SK-N-SH (cell line): Measurements from ENCODE around the gene ILDR1. TPM values are rescaled to one million over a fixed set of nuclear protein-coding genes. Genes with fewer than 3 reads are reported as not detected.

Experiments used
- CTCF ChIA-PET: fragments of 300-600, 350-600 bp; formaldehyde crosslinking; extraction: SDS; loops from one replicate; lab custom pipeline; 2021; lab: Yijun Ruan, JAX
- POLR2A ChIA-PET: fragments of 350-600 bp; sonication (Branson Sonifier 250); formaldehyde crosslinking; extraction: SDS; loops from one replicate; lab custom pipeline; 2020; ENCODE audit warnings: antibody characterized with exemption, inconsistent platforms; lab: Yijun Ruan, JAX
- DNase-seq: peaks from one replicate; pipeline ENCODE4 v3.0.0; 2012
- H2AFZ ChIP-seq: fragments of 200-600 bp; sonication (generic); 2 replicates; pipeline ENCODE4 v1.8.1; 2016; ENCODE audit warnings: antibody characterized with exemption, mild to moderate bottlenecking, low read depth
- H3F3A ChIP-seq: fragments of 200-600 bp; sonication (generic); replicated peaks from 2 replicates; pipeline ENCODE3; 2016; ENCODE audit warnings: antibody characterized with exemption, mild to moderate bottlenecking; ENCODE audit not compliant: insufficient read depth
- H3K27ac ChIP-seq, 2 experiments: fragments of 200-500 bp in 1 of 2; fragments of 200-600 bp in 1 of 2; sonication (Bioruptor generic) in 1 of 2; sonication (generic), shearing (Covaris generic) in 1 of 2; 2 replicates each; pipeline versions ENCODE4 v1.5.1 to v1.6.1; 2014 to 2016; ENCODE audit warnings: low read depth in 2 of 2, inconsistent platforms in 1 of 2, low read length in 1 of 2, mild to moderate bottlenecking in 1 of 2, mixed read lengths in 1 of 2
- H3K27me3 ChIP-seq: fragments of 200-600 bp; sonication (generic), shearing (Covaris generic); 2 replicates; pipeline ENCODE4 v1.6.1; 2016; ENCODE audit warnings: mixed run types; ENCODE audit not compliant: insufficient read depth
- H3K36me3 ChIP-seq, 2 experiments: fragments of 200-500 bp in 1 of 2; fragments of 200-600 bp in 1 of 2; sonication (Bioruptor generic) in 1 of 2; sonication (generic) in 1 of 2; replicated peaks in 1 of 2; 2 replicates each; pipeline versions ENCODE3 to v1.5.1; 2014 to 2016; ENCODE audit warnings: low read length in 1 of 2, mild to moderate bottlenecking in 1 of 2; ENCODE audit not compliant: insufficient read depth in 2 of 2, control insufficient read depth in 1 of 2
- H3K4me1 ChIP-seq, 2 experiments: fragments of 200-500 bp in 1 of 2; fragments of 200-600 bp in 1 of 2; sonication (Bioruptor generic) in 1 of 2; sonication (generic), shearing (Covaris generic) in 1 of 2; 2 replicates each; pipeline versions ENCODE4 v1.5.1 to v1.6.1; 2014 to 2016; ENCODE audit warnings: low read depth in 1 of 2, low read length in 1 of 2, mixed run types in 1 of 2; ENCODE audit not compliant: insufficient read depth in 2 of 2, control insufficient read depth in 1 of 2
- H3K4me2 ChIP-seq: fragments of 200-600 bp; sonication (generic), shearing (Covaris generic); 2 replicates; pipeline ENCODE4 v1.6.1; 2017; ENCODE audit warnings: mixed run types
- H3K4me3 ChIP-seq, 2 experiments: fragments of 200-500 bp in 1 of 2; fragments of 200-600 bp in 1 of 2; sonication (Bioruptor generic) in 1 of 2; sonication (generic), shearing (Covaris generic) in 1 of 2; 2 replicates each; pipeline versions ENCODE4 v1.5.1 to v1.8.1; 2014 to 2016; ENCODE audit warnings: low read depth in 2 of 2, inconsistent platforms in 1 of 2, low read length in 1 of 2, mild to moderate bottlenecking in 1 of 2, mixed read lengths in 1 of 2, moderate library complexity in 1 of 2
- H3K79me2 ChIP-seq: fragments of 200-600 bp; sonication (generic); 2 replicates; pipeline ENCODE4 v1.8.1; 2017; ENCODE audit warnings: mild to moderate bottlenecking; ENCODE audit not compliant: insufficient read depth
- H3K9ac ChIP-seq: fragments of 200-600 bp; sonication (generic); 2 replicates; pipeline ENCODE4 v1.6.1; 2017; ENCODE audit warnings: mixed run types
- H3K9me2 ChIP-seq: fragments of 200-600 bp; sonication (generic); 2 replicates; pipeline ENCODE4 v1.6.1; 2017; ENCODE audit warnings: mixed run types
- H3K9me3 ChIP-seq: fragments of 200-600 bp; sonication (generic); 2 replicates; pipeline ENCODE4 v1.6.1; 2017; ENCODE audit warnings: mixed run types, mild to moderate bottlenecking, moderate library complexity
- H4K20me1 ChIP-seq: fragments of 200-600 bp; sonication (generic); 2 replicates; pipeline ENCODE4 v1.6.1; 2017; ENCODE audit warnings: mild to moderate bottlenecking, mixed run types; ENCODE audit not compliant: insufficient read depth
- CHD2 ChIP-seq: fragments of 150-350 bp; IDR thresholded peaks from 2 replicates; pipeline ENCODE4 v1.6.1; 2018; ENCODE audit warnings: low read length; ENCODE audit not compliant: partially characterized antibody
- ELF1 ChIP-seq: IDR thresholded peaks from 2 replicates; pipeline ENCODE4 v1.4.0; 2012
- EP300 ChIP-seq, 2 experiments: IDR thresholded peaks; 2 replicates each; pipeline versions ENCODE4 v1.4.0 to v1.6.1; 2012; ENCODE audit warnings: borderline replicate concordance in 1 of 2, low read depth in 1 of 2, low read length in 1 of 2
- EZH2phosphoT487 ChIP-seq: fragments of 200-600 bp; sonication (generic); IDR thresholded peaks from 2 replicates; pipeline ENCODE4 v1.6.1; 2017; ENCODE audit warnings: low read depth, mixed run types, mild to moderate bottlenecking, antibody characterized with exemption, moderate library complexity, borderline replicate concordance
- FOSL2 ChIP-seq: IDR thresholded peaks from 2 replicates; pipeline ENCODE4 v1.4.0; 2012; ENCODE audit warnings: low read depth, mild to moderate bottlenecking, moderate library complexity, borderline replicate concordance
- GABPA ChIP-seq: IDR thresholded peaks from 2 replicates; pipeline ENCODE4 v1.4.0; 2012; ENCODE audit warnings: low read depth, mild to moderate bottlenecking
- GATA2 ChIP-seq: sonication (generic); formaldehyde crosslinking; IDR thresholded peaks from 2 replicates; pipeline ENCODE4 v1.5.0; 2020; ENCODE audit warnings: mild to moderate bottlenecking, missing genetic modification reagents
- JUND ChIP-seq: IDR thresholded peaks from 2 replicates; pipeline ENCODE4 v1.4.0; 2012
- MEF2A ChIP-seq: IDR thresholded peaks from 2 replicates; pipeline ENCODE4 v1.4.0; 2012; ENCODE audit warnings: low read depth, borderline replicate concordance
- RCOR1 ChIP-seq: fragments of 150-350 bp; IDR thresholded peaks from 2 replicates; pipeline ENCODE4 v1.6.1; 2017; ENCODE audit warnings: antibody characterized with exemption, low read length
- RFX5 ChIP-seq: IDR thresholded peaks from 2 replicates; pipeline ENCODE4 v1.6.1; 2012; ENCODE audit warnings: mild to moderate bottlenecking, improper control_type of control experiment, low read length
- TCF12 ChIP-seq: IDR thresholded peaks from 2 replicates; pipeline ENCODE4 v1.4.0; 2012
- WGBS: methylation state at CpG from one replicate; pipeline ENCODE4 v1.1.6; 2017; ENCODE audit warnings: low lambda C conversion rate; 5-methylcytosine and 5-hydroxymethylcytosine counted together
- polyA plus RNA-seq, 3 experiments: library from polyadenylated mRNA; depleted of rRNA; stranded (reverse); fragments of >200 nt; gene quantifications; 2 replicates each; pipeline ENCODE4 v1.2.3, GENCODE V29; 2012
- TF ChIP-seq, protein P1 (sequence below): IDR thresholded peaks from 2 replicates; pipeline ENCODE4 v1.4.0; 2012; ENCODE audit warnings: low read depth, borderline replicate concordance
- TF ChIP-seq, protein P2 (sequence below): IDR thresholded peaks from 2 replicates; pipeline ENCODE4 v1.4.0; 2012; ENCODE audit warnings: low read depth, borderline replicate concordance
- TF ChIP-seq, protein P3 (sequence below): IDR thresholded peaks from 2 replicates; pipeline ENCODE4 v1.6.1; 2012; ENCODE audit warnings: mild to moderate bottlenecking, low read depth, low read length, moderate library complexity
- TF ChIP-seq, protein P4 (sequence below): fragments of 200-600 bp; sonication (generic); IDR thresholded peaks from 2 replicates; pipeline ENCODE4 v1.6.1; 2017; ENCODE audit warnings: antibody characterized with exemption, mild to moderate bottlenecking, moderate library complexity
- TF ChIP-seq, protein P5 (sequence below): IDR thresholded peaks from 2 replicates; pipeline ENCODE4 v1.4.0; 2012; ENCODE audit warnings: low read depth
- TF ChIP-seq, protein P6 (sequence below): fragments of 150-350 bp; IDR thresholded peaks from 2 replicates; pipeline ENCODE4 v1.6.1; 2017; ENCODE audit warnings: antibody characterized with exemption, low read length, low read depth, borderline replicate concordance

Gene ILDR1
- polyA plus RNA-seq, 1 of the 3 experiments (the other 2 are of a cell fraction), result 0.02 TPM

DNA sequence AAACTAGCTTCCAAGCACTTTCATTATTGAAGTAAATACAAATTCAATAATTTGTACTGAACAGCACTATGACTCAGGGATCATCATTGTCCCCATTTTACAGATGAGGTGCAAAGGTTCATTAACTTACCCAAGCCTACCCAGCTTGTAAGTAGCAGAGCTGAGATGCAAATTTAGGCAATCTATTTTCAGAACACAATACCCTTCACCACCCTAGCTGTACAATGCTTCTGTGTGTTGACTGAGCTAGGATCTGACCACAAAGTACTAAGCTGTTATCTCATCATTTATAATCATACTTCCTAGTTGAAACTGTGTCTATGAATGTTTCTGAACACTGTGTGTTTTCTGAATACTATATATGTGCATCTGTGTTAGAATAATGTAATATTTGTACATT is 3.2 kb upstream of the ILDR1 start:
- Histone ChIP-seq H3K36me3 (no peaks in the 10 kb centered on the region), H3K4me1 (no peaks in the 10 kb centered on the region; a peak in 1 of 4 replicates), H2AFZ (no peak overlapping the region), H3K4me2 (no peak overlapping the region), H3K9ac (no peak overlapping the region), H3K27me3 (0 out of 2 replicates have a peak, but pooled peaks cover 5% of the 10 kb centered on the region), H3K79me2 (no peaks in the 10 kb centered on the region), H3K9me3 (no peaks in the 10 kb centered on the region), H3K4me3 (no peak overlapping the region), H4K20me1 (no peaks in the 10 kb centered on the region), H3F3A (no peaks in the 10 kb centered on the region), H3K27ac (no peak overlapping the region), H3K9me2 (no peaks in the 10 kb centered on the region)
- no peak for DNase-seq
- ChIA-PET POLR2A (no interaction called here), CTCF (no interaction called here)
- TF ChIP-seq GATA2 (CRISPR knock-in tag) (no peak), EP300 (IDR thresholded peaks at IDR 0.05; ENCODE audit: borderline replicate concordance in 1 of 2, low read depth in 1 of 2, low read length in 1 of 2) (no peak)

DNA sequence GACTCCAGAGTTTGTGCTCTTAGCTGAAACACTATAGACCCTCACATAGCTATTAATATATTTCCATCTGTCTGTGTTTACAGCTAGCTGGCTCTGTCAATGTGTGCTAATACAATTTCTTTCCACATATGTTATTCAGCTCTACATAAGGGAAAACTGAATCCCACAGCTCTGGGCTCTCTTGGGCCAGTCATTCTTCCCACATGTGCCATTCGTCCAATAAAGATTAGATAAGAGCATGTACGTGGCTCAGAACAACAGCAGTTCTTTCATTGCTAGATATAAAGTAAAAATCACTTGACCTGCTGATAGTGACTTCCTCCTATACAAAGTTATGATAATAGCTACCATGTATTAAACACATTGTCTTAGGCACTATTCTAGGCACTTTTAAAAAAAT is 2.8 kb upstream of the ILDR1 start:
- no peaks in the 10 kb centered on the region; a peak in 1 of 4 replicates for H3K4me1 ChIP-seq

More for the DNA sequence above, 2.8 kb upstream of the ILDR1 start:
- ChIA-PET CTCF (no interaction called here), POLR2A (no interaction called here)
- no peak overlapping the region for H3K27ac ChIP-seq
- no peaks in the 10 kb centered on the region for H3K9me2 ChIP-seq
- H3F3A ChIP-seq, result no peaks in the 10 kb centered on the region
- TF ChIP-seq EP300 (IDR thresholded peaks at IDR 0.05; ENCODE audit: borderline replicate concordance in 1 of 2, low read depth in 1 of 2, low read length in 1 of 2), result no peak
- no peak for TF ChIP-seq ELF1
- no peak for TF ChIP-seq RFX5
- TF ChIP-seq, protein P1, sequence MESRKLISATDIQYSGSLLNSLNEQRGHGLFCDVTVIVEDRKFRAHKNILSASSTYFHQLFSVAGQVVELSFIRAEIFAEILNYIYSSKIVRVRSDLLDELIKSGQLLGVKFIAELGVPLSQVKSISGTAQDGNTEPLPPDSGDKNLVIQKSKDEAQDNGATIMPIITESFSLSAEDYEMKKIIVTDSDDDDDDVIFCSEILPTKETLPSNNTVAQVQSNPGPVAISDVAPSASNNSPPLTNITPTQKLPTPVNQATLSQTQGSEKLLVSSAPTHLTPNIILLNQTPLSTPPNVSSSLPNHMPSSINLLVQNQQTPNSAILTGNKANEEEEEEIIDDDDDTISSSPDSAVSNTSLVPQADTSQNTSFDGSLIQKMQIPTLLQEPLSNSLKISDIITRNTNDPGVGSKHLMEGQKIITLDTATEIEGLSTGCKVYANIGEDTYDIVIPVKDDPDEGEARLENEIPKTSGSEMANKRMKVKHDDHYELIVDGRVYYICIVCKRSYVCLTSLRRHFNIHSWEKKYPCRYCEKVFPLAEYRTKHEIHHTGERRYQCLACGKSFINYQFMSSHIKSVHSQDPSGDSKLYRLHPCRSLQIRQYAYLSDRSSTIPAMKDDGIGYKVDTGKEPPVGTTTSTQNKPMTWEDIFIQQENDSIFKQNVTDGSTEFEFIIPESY, result no peak
- TF ChIP-seq TCF12, result no peak
- TF ChIP-seq, protein P2, sequence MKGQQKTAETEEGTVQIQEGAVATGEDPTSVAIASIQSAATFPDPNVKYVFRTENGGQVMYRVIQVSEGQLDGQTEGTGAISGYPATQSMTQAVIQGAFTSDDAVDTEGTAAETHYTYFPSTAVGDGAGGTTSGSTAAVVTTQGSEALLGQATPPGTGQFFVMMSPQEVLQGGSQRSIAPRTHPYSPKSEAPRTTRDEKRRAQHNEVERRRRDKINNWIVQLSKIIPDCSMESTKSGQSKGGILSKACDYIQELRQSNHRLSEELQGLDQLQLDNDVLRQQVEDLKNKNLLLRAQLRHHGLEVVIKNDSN, result no peak
- TF ChIP-seq MEF2A, result no peak
- TF ChIP-seq CHD2, result no peak
- TF ChIP-seq, protein P3, sequence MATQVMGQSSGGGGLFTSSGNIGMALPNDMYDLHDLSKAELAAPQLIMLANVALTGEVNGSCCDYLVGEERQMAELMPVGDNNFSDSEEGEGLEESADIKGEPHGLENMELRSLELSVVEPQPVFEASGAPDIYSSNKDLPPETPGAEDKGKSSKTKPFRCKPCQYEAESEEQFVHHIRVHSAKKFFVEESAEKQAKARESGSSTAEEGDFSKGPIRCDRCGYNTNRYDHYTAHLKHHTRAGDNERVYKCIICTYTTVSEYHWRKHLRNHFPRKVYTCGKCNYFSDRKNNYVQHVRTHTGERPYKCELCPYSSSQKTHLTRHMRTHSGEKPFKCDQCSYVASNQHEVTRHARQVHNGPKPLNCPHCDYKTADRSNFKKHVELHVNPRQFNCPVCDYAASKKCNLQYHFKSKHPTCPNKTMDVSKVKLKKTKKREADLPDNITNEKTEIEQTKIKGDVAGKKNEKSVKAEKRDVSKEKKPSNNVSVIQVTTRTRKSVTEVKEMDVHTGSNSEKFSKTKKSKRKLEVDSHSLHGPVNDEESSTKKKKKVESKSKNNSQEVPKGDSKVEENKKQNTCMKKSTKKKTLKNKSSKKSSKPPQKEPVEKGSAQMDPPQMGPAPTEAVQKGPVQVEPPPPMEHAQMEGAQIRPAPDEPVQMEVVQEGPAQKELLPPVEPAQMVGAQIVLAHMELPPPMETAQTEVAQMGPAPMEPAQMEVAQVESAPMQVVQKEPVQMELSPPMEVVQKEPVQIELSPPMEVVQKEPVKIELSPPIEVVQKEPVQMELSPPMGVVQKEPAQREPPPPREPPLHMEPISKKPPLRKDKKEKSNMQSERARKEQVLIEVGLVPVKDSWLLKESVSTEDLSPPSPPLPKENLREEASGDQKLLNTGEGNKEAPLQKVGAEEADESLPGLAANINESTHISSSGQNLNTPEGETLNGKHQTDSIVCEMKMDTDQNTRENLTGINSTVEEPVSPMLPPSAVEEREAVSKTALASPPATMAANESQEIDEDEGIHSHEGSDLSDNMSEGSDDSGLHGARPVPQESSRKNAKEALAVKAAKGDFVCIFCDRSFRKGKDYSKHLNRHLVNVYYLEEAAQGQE, result no peak
- no peak for TF ChIP-seq RCOR1
- TF ChIP-seq, protein P4, sequence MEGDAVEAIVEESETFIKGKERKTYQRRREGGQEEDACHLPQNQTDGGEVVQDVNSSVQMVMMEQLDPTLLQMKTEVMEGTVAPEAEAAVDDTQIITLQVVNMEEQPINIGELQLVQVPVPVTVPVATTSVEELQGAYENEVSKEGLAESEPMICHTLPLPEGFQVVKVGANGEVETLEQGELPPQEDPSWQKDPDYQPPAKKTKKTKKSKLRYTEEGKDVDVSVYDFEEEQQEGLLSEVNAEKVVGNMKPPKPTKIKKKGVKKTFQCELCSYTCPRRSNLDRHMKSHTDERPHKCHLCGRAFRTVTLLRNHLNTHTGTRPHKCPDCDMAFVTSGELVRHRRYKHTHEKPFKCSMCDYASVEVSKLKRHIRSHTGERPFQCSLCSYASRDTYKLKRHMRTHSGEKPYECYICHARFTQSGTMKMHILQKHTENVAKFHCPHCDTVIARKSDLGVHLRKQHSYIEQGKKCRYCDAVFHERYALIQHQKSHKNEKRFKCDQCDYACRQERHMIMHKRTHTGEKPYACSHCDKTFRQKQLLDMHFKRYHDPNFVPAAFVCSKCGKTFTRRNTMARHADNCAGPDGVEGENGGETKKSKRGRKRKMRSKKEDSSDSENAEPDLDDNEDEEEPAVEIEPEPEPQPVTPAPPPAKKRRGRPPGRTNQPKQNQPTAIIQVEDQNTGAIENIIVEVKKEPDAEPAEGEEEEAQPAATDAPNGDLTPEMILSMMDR, result no peak
- TF ChIP-seq GABPA, result no peak
- TF ChIP-seq, protein P5, sequence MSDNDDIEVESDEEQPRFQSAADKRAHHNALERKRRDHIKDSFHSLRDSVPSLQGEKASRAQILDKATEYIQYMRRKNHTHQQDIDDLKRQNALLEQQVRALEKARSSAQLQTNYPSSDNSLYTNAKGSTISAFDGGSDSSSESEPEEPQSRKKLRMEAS, result no peak
- TF ChIP-seq, protein P6, sequence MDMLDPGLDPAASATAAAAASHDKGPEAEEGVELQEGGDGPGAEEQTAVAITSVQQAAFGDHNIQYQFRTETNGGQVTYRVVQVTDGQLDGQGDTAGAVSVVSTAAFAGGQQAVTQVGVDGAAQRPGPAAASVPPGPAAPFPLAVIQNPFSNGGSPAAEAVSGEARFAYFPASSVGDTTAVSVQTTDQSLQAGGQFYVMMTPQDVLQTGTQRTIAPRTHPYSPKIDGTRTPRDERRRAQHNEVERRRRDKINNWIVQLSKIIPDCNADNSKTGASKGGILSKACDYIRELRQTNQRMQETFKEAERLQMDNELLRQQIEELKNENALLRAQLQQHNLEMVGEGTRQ, result no peak
- no peak for TF ChIP-seq FOSL2
- TF ChIP-seq JUND, result no peak
- no peak for TF ChIP-seq EZH2phosphoT487
- H3K27me3 ChIP-seq, result 0 out of 2 replicates have a peak, but pooled peaks cover 5% of the 10 kb centered on the region
- WGBS, result 4% methylated on average over 2 of the region's 2 CpGs
- H3K9me3 ChIP-seq, result no peaks in the 10 kb centered on the region
- H2AFZ ChIP-seq, result no peak overlapping the region
- H3K9ac ChIP-seq, result no peak overlapping the region
- no peak overlapping the region for H3K4me3 ChIP-seq
- H4K20me1 ChIP-seq, result no peaks in the 10 kb centered on the region
- no peaks in the 10 kb centered on the region for H3K36me3 ChIP-seq
- no peaks in the 10 kb centered on the region for H3K79me2 ChIP-seq
- H3K4me2 ChIP-seq, result no peak overlapping the region
- DNase-seq, result no peak
